GM12878 (cell line): ENCODE results near the gene MIOS. TPM values are rescaled to one million over a fixed set of nuclear protein-coding genes. Genes with fewer than 3 reads are reported as not detected.

Source experiments
- ATAC-seq: fragments of 200-7000 bp; cut with Tn5 transposase; 3 replicates; pipeline ENCODE4 v1.9.1; 2020; ENCODE audit warnings: mild to moderate bottlenecking, moderate library complexity
- BruUV-seq: library from RNA; stranded (reverse); fragments of 400-500 nt; replicated peaks from 2 replicates; lab custom pipeline; 2021; lab: Mats Ljungman, UMichigan
- CTCF ChIA-PET: fragments of 300-600 bp; sonication (Branson Sonifier 250); formaldehyde crosslinking; extraction: SDS; loops from one replicate; lab custom pipeline; 2021; ENCODE audit warnings: inconsistent platforms; lab: Yijun Ruan, JAX
- POLR2A ChIA-PET: fragments of 350-600 bp; formaldehyde crosslinking; extraction: SDS; loops from one replicate; lab custom pipeline; 2021; ENCODE audit warnings: inconsistent platforms; lab: Charles Lee
- RAD21 ChIA-PET: fragments of 300-600 bp; sonication (Branson Sonifier 250); formaldehyde crosslinking; loops from one replicate; lab custom pipeline; 2023; ENCODE audit warnings: antibody characterized with exemption; ENCODE audit not compliant: unreplicated experiment; lab: Charles Lee
- SMC1A ChIA-PET: fragments of 300-600 bp; sonication (Branson Sonifier 250); formaldehyde crosslinking; loops from one replicate; lab custom pipeline; 2023; ENCODE audit not compliant: unreplicated experiment, uncharacterized antibody; lab: Charles Lee
- DNase-seq: peaks from one replicate; pipeline ENCODE4 v3.0.0-alpha.2; 2011; ENCODE audit warnings: low read depth, low spot score
- FAIRE-seq: peaks from 3 replicates; lab custom pipeline; 2011; peaks lifted over from hg19 to GRCh38; lab: Jason Lieb, UNC
- H2AFZ ChIP-seq: 2 replicates; pipeline ENCODE4 v1.6.0; 2011; ENCODE audit warnings: low read depth, low read length, control low read depth; ENCODE audit not compliant: control insufficient read depth
- H3K27ac ChIP-seq: 2 replicates; pipeline ENCODE4 v1.5.1; 2011; ENCODE audit warnings: control low read depth; ENCODE audit not compliant: control insufficient read depth, insufficient read depth
- H3K27me3 ChIP-seq, 2 experiments: replicated peaks in 1 of 2; 2 replicates each; pipeline versions ENCODE4 v1.6.0 to v1.6.1; 2011; ENCODE audit warnings: low read length in 1 of 2; ENCODE audit not compliant: control insufficient read depth in 2 of 2, insufficient read depth in 2 of 2
- H3K36me3 ChIP-seq, 2 experiments: 2 replicates each; pipeline ENCODE4 v1.5.1; 2011; ENCODE audit warnings: low read length in 1 of 2; ENCODE audit not compliant: control insufficient read depth in 2 of 2, insufficient read depth in 2 of 2
- H3K4me1 ChIP-seq: 2 replicates; pipeline ENCODE4 v1.6.1; 2011; ENCODE audit warnings: mild to moderate bottlenecking, low read length, moderate library complexity, mixed read lengths; ENCODE audit not compliant: control insufficient read depth, insufficient read depth
- H3K4me2 ChIP-seq: 2 replicates; pipeline ENCODE4 v1.6.0; 2011; ENCODE audit warnings: control low read depth; ENCODE audit not compliant: control insufficient read depth, insufficient read depth
- H3K4me3 ChIP-seq: fragments of 200-600 bp; sonication (generic); 2 replicates; pipeline ENCODE4 v1.5.1; 2016
- H3K79me2 ChIP-seq: 2 replicates; pipeline ENCODE4 v1.6.0; 2011; ENCODE audit warnings: low read length; ENCODE audit not compliant: control insufficient read depth, insufficient read depth
- H3K9ac ChIP-seq: 2 replicates; pipeline ENCODE4 v1.8.0; 2011; ENCODE audit warnings: low read length, control low read depth, mixed read lengths; ENCODE audit not compliant: control insufficient read depth, insufficient read depth
- H3K9me3 ChIP-seq: replicated peaks from 3 replicates; pipeline ENCODE4 v1.5.1; 2011; ENCODE audit warnings: mild to moderate bottlenecking, low read length; ENCODE audit not compliant: control insufficient read depth, insufficient read depth
- H4K20me1 ChIP-seq: 2 replicates; pipeline ENCODE4 v1.6.0; 2011; ENCODE audit not compliant: control insufficient read depth, insufficient read depth
- BRCA1 ChIP-seq: IDR thresholded peaks from 2 replicates; pipeline ENCODE4 v1.6.1; 2011; ENCODE audit warnings: low read depth, low read length, improper control_type of control experiment
- ELK1 ChIP-seq: IDR thresholded peaks from 2 replicates; pipeline ENCODE4 v1.6.1; 2012; ENCODE audit warnings: low read depth, low read length, improper control_type of control experiment
- EZH2 ChIP-seq: IDR thresholded peaks from 2 replicates; pipeline ENCODE4 v1.6.1; 2012; ENCODE audit warnings: low read depth, mild to moderate bottlenecking, control low read depth, inconsistent platforms, low read length, borderline replicate concordance; ENCODE audit not compliant: control insufficient read depth
- MLLT1 ChIP-seq: fragments of 450-650 bp; IDR thresholded peaks from 2 replicates; pipeline ENCODE4 v1.6.1; 2016; ENCODE audit warnings: mild to moderate bottlenecking
- NFIC ChIP-seq: IDR thresholded peaks from 2 replicates; pipeline ENCODE4 v1.6.1; 2012; ENCODE audit warnings: low read depth, mild to moderate bottlenecking, inconsistent platforms, low read length, moderate library complexity
- USF2 ChIP-seq: IDR thresholded peaks from 2 replicates; pipeline ENCODE4 v1.6.1; 2011; ENCODE audit warnings: low read depth, low read length, improper control_type of control experiment, borderline replicate concordance
- ZSCAN29 ChIP-seq: fragments of 450-650 bp; IDR thresholded peaks from 2 replicates; pipeline ENCODE4 v1.6.1; 2017; ENCODE audit warnings: mild to moderate bottlenecking, moderate library complexity
- WGBS: methylation state at CpG from one replicate; pipeline ENCODE4 v1.1.6; 2016; ENCODE audit warnings: low lambda C conversion rate; ENCODE audit not compliant: insufficient replicate concordance, insufficient coverage; ENCODE audit errors: missing lambda C conversion rate; 5-methylcytosine and 5-hydroxymethylcytosine counted together
- in situ Hi-C: fragments of 300-500 bp; cut with MboI; formaldehyde crosslinking; loops from 9 replicates; pipeline ENCODE4 v1.14.3; 2018; ENCODE audit warnings: mixed read lengths
- intact Hi-C: fragments of 100-400 bp; cut with micrococcal nuclease; formaldehyde crosslinking; loops from one replicate; pipeline ENCODE4 v1.14.2; 2022; ENCODE audit not compliant: unreplicated experiment
- polyA plus RNA-seq, 11 experiments: library from polyadenylated mRNA; depleted of rRNA in 4 of 11; unstranded in 6 of 11; stranded (reverse) in 5 of 11; fragments of >200 nt; fragmentation: Nextera tagmentation in 4 of 11; fragmentation: Illumina TruSeq in 1 of 11; extraction: Ambion mirVana in 4 of 11; extraction: Trizol in 1 of 11; gene quantifications; 1 replicate in 1 of 11; 2 replicates in 10 of 11; pipeline versions ENCODE4 v1.2.1 to v1.2.3, GENCODE V29; 2011 to 2016; ENCODE audit warnings: inconsistent platforms in 2 of 11, missing spikeins in 2 of 11, low read depth in 1 of 11
- total RNA-seq, 4 experiments: library from RNA; depleted of rRNA in 3 of 4; stranded (reverse); fragments of >200 nt in 3 of 4; fragmentation: Illumina TruSeq in 1 of 4; extraction: Trizol in 1 of 4; gene quantifications; 2 replicates each; pipeline versions ENCODE4 v1.2.1 to v1.2.3, GENCODE V29; 2013 to 2021

MIOS gene
- total and polyA plus RNA-seq, 10 of the 15 experiments (the other 5 are each of a cell fraction or from before 2014, with no cell fraction given), result 13.1 to 94.9 (median 54.2) TPM

- TF ChIP-seq EZH2, result no peak
- no peak for TF ChIP-seq NFIC
- TF ChIP-seq BRCA1, result no peak
- in situ Hi-C loops, result no loop called here
- SMC1A ChIA-PET, result no interaction called here
Observed at GRCh38 chr7:7519056-7519455, 47.6 kb upstream of the MIOS start.

GRCh38 chr7:7519528-7519927 is 47.2 kb upstream of the MIOS start:
- Histone ChIP-seq H4K20me1 (no peaks in the 10 kb centered on the region), H3K9ac (no peak overlapping the region), H3K36me3 (no peaks in the 10 kb centered on the region), H2AFZ (no peak overlapping the region), H3K4me2 (no peak overlapping the region), H3K9me3 (no peaks in the 10 kb centered on the region), H3K79me2 (no peaks in the 10 kb centered on the region), H3K27ac (no peak overlapping the region), H3K4me3 (no peak overlapping the region), H3K4me1 (no peaks in the 10 kb centered on the region), H3K27me3 (no peaks in the 10 kb centered on the region; a peak in 1 of 4 replicates)
- CTCF ChIA-PET, result interaction anchor here (0.6 to 1.2 kb wide), 3 partner anchors 24 to 776 kb away, joined by 3 read pairs; no protein-coding TSS in a partner anchor
- no peak for ATAC-seq
- SMC1A ChIA-PET, result no interaction called here
- no peak for DNase-seq
- WGBS, result 33% methylated on average over 2 of the region's 2 CpGs
- RAD21 ChIA-PET, result no interaction called here
- FAIRE-seq, result no peak
- in situ Hi-C loops, result no loop called here
- BruUV-seq, result no TSS peak
- POLR2A ChIA-PET, result no interaction called here
- intact Hi-C loops, result no loop called here
- no peak for TF ChIP-seq USF2
- TF ChIP-seq MLLT1, result no peak
- no peak for TF ChIP-seq ZSCAN29
- no peak for TF ChIP-seq ELK1

More at GRCh38 chr7:7519056-7519455, 47.6 kb upstream of the MIOS start:
- H3K79me2 ChIP-seq, result no peaks in the 10 kb centered on the region
- H3K4me3 ChIP-seq, result no peak overlapping the region
- DNase-seq (no peak), ATAC-seq (no peak), FAIRE-seq (no peak)
- no peak overlapping the region for H3K4me2 ChIP-seq
- intact Hi-C loops, result no loop called here
- no TSS peak for BruUV-seq
- no peaks in the 10 kb centered on the region for H3K36me3 ChIP-seq
- ChIA-PET CTCF (interaction anchor here (1.2 kb wide), 1 partner anchor 412 kb away, joined by 3 read pairs; no protein-coding TSS in a partner anchor), RAD21 (no interaction called here), POLR2A (no interaction called here)
- H3K9me3 ChIP-seq, result no peaks in the 10 kb centered on the region
- H3K27me3 ChIP-seq, result no peaks in the 10 kb centered on the region; a peak in 1 of 4 replicates
- 22% methylated on average over 2 of the region's 2 CpGs for whole genome bisulfite sequencing
- no peak overlapping the region for H2AFZ ChIP-seq
- no peaks in the 10 kb centered on the region for H4K20me1 ChIP-seq
- H3K27ac ChIP-seq, result no peak overlapping the region
- no peak overlapping the region for H3K9ac ChIP-seq
- H3K4me1 ChIP-seq, result no peaks in the 10 kb centered on the region
